Omental fat pad (tissue), 4 donors: ENCODE data around the gene PSMD1. TPM values are rescaled to one million over a fixed set of nuclear protein-coding genes. Genes with fewer than 3 reads are reported as not detected.

ENCODE experiments used
- ATAC-seq: fragments of 150-250 bp; one replicate; pipeline ENCODE4 v1.9.1; 2016; ENCODE audit warnings: mild to moderate bottlenecking, moderate library complexity; ENCODE audit not compliant: low FRiP score
- DNase-seq: peaks from one replicate; pipeline ENCODE4 v3.0.0-alpha.2; 2019; ENCODE audit warnings: low spot score
- total RNA-seq, 4 donors: library from RNA; depleted of rRNA; stranded (reverse); fragments of >200 nt; gene quantifications; one replicate each; pipeline ENCODE4 v1.1.0, GENCODE V29; 2016
- TF ChIP-seq, protein P1 (sequence below), 3 donors: fragments of 450-650 bp; IDR thresholded peaks; one replicate each; pipeline ENCODE4 v1.5.1; 2016 to 2017; ENCODE audit warnings: antibody characterized with exemption in 3 of 3, mild to moderate bottlenecking in 3 of 3, moderate library complexity in 2 of 3

Gene PSMD1
- total RNA-seq, 4 donors from 2014 or later: 64.8 to 119 (median 74.1) TPM

- no peak for DNase-seq
- TF ChIP-seq, protein P1, sequence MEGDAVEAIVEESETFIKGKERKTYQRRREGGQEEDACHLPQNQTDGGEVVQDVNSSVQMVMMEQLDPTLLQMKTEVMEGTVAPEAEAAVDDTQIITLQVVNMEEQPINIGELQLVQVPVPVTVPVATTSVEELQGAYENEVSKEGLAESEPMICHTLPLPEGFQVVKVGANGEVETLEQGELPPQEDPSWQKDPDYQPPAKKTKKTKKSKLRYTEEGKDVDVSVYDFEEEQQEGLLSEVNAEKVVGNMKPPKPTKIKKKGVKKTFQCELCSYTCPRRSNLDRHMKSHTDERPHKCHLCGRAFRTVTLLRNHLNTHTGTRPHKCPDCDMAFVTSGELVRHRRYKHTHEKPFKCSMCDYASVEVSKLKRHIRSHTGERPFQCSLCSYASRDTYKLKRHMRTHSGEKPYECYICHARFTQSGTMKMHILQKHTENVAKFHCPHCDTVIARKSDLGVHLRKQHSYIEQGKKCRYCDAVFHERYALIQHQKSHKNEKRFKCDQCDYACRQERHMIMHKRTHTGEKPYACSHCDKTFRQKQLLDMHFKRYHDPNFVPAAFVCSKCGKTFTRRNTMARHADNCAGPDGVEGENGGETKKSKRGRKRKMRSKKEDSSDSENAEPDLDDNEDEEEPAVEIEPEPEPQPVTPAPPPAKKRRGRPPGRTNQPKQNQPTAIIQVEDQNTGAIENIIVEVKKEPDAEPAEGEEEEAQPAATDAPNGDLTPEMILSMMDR (IDR thresholded peaks at IDR 0.05): no peak
These were observed 18.0 kb upstream of the PSMD1 start for GRCh38 chr2:231038483-231039293.

DNA sequence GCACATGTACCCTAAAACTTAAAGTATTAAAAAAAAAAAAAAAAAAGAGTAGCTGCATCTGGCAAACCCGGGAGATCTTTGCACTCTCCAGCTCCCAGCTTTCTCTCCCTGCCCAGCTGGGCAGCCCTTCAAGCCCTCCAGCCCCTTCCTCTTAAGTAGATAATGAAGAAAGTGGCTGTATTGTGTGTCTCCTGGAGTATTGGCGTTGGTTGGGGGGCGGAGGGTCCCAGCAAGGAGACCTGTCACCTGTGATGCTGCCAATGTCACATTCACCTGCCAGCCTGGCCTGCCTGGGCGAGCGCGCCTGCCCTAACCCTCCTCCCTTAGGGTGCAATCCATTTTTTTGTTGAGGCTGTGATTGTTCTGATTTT is 17.4 kb upstream of the PSMD1 start:
- no peak for ATAC-seq
- TF ChIP-seq, protein P1 (IDR thresholded peaks at IDR 0.05): no peak
- no peak for DNase-seq

More at GRCh38 chr2:231038483-231039293, 18.0 kb upstream of the PSMD1 start:
- no peak for ATAC-seq

DNA sequence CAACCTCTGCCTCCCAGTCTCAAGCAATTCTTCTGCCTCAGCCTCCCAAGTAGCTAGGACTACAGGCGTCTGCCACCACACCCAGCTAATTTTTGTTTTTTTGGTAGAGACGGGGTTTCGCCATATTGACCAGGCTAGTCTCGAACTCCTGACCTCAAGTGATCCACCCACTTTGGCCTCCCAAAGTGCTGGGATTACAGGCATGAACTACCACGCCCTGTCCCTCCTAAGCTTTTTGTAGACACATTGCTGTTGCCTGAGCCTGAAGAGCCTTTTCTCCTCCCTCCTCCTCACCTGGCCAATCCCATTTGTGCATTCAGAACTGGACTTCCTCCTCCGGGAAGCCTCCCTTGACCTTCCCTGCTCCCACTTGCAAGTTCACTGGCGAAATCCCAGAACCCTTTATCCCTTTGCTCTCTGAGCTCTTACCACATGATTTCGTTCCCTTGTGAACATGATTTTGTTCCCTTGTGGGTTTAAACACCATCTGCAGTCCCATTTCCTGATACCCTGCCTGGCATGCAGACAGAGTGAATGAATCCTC is 16.8 kb upstream of the PSMD1 start:
- ATAC-seq: no peak
- DNase-seq: no peak
- TF ChIP-seq, protein P1 (IDR thresholded peaks at IDR 0.05): no peak

DNA sequence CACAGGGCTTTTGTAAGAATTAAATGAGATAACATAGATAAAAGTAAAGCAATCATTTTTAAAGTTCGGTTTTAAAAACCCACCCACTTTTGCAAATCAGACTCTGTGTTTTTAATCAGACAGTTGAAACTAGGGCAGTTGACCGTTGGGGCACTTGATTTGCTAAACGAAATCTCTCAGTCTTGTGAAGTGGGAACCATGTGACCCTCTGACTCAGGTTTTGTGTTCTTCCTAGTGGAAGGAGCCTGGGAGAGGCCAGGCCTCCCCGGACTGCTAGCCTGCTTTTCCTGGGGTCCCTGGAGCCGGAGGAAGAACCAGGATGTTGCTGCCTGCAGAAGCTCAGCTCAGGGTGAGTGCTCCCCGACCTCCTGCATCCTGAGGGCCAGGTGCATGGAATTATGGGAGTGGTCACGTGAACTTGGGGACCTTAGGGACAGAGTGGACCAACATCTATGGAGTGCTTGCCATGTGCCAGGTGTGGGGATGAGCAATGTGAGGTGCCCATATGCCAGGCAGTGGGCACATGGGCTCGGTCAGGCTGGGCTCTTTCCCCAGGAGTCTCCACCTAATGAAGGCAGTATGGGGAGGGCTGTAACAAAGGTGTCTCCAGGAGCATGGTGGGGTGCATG is 15.5 kb upstream of the PSMD1 start:
- TF ChIP-seq, protein P1 (IDR thresholded peaks at IDR 0.05): no peak
- DNase-seq (no peak), ATAC-seq (no peak)

- TF ChIP-seq, protein P1 (IDR thresholded peaks at IDR 0.05): no peak
- ATAC-seq (no peak), DNase-seq (no peak)
These were observed 12.9 kb upstream of the PSMD1 start for GRCh38 chr2:231043796-231044195.

GRCh38 chr2:231046916-231047273 is 9.8 kb upstream of the PSMD1 start:
- TF ChIP-seq, protein P1 (IDR thresholded peaks at IDR 0.05): no peak
- ATAC-seq (no peak), DNase-seq (no peak)
